GM19468 (cell line): Measurements from ENCODE around the gene MUC22.

Experiments
- ATAC-seq: cut with Tn5 transposase; IDR thresholded peaks from one replicate; pipeline ENCODE4 v1.9.1; 2021; ENCODE audit warnings: mild to moderate bottlenecking, moderate library complexity, moderate number of reproducible peaks; ENCODE audit not compliant: unreplicated experiment; ENCODE audit errors: extremely low read depth

Gene MUC22

DNA sequence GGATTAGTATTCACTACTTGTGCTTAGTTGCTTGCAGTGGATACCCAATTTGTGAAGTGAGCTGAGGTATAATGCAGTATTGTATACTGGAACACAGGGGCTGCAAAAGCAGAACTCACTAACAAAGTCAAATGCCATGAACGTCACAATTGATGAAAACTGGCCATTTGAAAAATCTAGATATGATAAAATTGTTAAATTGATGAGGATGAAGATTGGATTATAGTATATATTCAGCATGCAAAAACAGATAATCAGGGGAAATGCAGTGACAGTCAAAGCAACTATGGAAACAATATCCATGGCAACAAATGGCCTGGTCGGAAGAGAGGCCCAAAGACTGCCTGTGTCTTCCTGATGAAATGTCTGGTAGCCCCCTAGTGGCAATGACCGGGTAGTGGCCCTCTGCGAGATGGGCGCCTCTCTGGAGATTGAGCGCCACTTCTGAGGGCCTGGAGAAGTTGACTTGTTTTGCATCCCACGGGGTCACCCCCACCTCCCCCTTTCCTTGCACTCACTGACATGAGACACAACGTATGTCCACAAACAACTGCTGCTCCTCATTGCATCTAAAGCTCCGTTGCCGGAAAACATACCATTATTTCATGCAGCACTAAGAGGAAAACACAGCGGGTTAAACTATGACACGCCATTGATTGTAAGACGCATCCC lies 58.5 kb downstream of the MUC22 start:
- no peak for ATAC-seq

DNA sequence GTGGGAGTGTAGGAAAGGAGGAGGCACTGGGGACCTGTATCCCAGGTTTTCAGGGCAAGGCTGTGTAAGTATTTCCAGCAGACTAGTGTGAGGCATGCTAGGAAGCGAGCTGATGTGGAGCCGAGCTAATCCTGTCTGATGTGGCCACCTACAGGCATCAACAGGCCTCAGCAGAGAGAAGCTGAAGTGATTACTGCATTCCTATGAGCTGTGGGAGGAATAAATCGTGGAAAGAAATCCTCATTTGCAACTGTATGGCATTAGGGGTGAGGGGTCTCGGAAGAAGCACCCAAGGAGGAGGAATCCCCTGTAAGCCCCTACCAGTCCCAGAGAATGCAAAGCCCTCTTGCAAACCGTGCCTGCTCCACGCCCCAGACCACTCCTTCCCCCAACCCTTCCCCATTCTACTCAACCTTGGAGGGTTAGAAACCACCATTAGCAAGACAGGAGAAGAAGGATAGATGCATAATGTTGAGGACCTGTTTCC lies 60.5 kb downstream of the MUC22 start:
- no peak for ATAC-seq

DNA sequence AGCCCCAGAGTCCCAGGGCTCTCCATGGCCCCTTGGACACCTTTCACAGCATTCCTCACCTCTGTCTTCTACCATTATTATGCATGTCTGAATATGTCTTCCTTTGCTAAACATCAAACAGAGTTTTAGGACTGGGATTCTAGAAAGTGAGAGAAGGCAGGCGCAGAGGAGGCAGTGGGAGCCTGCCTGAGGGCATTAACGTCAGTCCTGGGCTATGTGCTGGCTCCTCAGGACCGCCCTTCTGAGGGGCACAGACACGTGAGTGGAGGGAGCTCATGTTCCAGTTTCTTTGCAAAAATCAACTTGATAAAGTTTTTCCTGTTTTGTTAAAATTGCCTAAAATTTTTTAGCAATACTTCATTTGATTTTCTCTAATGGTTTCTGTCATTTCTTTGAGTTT lies 64.1 kb downstream of the MUC22 start:
- ATAC-seq: no peak

DNA sequence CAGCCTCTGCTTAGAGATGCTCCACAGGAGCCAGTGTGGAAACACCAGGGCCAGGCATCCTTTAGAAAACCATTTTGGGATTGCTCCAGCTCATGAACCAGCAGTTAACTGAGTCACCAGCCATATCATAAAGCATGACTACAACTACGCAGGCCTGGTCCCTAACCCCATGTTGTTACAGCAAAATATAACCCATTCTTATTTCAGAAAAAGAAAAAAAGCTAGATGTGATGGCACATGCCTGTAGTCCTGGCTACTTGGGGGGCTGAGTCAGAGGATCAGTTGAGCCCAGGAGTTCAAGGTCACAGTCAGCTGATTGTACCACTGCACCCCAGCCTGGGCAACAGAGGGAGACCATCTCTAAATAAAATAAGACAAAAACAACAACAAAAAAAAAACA lies 65.3 kb downstream of the MUC22 start:
- no peak for ATAC-seq

DNA sequence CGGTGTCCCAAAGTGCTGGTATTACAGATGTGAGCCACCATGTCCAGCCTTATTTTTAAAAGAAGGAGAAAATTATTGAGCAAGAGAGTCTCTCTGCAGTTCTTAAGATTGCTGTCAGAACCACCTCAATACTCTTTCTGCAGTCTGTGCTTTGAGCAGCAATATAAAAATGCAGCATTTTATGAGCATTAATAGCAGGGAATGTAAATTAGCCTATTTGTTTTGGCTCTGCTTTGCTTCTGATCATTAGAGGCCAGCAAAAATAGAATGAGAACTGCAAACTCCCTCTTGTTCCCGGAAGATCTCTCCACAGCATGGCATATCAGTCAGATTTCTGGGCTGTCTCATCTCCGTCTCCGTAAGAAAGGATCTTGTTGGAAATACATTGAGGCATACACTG lies 66.3 kb downstream of the MUC22 start:
- no peak for ATAC-seq

DNA sequence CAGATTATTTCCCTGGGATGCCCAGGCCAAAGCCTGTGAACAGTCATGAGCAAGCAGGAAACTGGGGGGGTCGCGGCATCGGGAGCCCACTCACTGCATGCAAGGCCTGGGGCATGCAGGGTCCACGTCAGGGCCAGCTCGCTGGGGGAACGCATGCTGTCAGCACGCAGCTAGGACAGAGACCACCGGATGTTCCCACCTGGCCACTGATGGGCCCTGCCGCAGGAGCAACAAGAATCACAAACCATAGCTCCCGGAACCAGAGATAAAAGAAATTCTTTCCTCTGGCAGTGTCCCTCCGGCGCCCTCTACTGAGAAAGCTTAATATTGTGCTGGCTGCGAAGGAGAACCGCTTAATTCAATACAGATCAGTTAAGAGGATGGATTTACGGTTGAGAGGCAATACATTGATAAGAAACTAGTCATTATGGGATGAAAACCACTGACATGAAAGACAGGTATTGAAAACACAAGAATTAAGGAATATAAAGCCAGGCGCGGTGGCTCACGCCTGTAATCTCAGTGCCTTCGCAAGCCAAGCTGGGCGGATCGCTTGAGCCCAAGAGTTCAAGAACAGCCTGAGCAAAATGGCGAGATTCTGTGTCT lies 69.5 kb downstream of the MUC22 start:
- ATAC-seq: no peak

DNA sequence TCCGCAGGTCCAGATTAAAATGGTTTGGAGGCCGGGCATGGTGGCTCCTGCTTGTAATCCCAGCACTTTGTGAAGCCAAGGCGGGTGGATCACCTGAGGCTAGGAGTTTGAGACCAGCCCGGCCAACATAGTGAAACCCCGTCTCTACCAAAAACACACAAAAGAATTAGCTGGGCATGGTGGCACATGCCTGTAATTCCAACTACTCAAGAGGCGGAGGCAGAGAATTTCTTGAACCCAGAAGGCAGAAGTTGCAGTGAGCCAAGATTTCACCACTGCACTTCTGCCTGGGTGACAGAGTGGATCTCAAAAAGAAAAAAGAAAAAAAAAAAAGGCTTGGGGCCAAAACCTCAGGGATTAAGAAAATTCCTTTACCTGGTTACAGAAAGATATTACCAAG lies 71.6 kb downstream of the MUC22 start:
- ATAC-seq: no peak

DNA sequence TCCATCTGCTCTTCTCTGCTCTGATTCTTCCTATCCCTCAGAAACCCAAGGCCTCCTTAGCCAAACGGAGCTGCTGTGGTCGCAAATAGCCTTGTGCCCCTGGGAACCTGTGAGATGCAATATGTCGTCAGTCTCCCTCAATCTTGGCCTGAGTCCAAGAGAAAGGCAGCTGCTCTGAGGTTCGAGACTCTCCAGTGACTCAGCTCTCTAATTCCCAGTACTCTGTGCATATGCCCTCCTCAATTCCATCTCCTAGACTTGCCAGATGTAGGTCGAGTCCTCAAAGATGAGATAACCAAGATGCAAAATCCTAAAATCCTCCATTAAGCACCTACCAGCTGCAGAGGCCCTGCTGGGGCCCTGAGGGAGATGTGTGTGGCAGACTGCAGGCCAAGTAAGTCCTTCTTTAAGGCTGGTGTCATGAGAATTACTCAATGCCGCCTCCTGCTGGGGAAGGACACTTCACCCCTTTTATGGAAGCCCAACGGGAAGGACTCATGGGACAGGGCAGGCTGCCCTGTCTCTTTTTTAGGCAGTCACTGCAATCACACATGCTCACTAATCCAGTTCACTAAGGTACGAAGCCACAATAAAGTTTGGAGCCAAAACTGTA lies 73.6 kb downstream of the MUC22 start:
- no peak for ATAC-seq
